ENCODE results near the gene ZNF267. TPM values are rescaled to one million over a fixed set of nuclear protein-coding genes. Genes with fewer than 3 reads are reported as not detected.

The ZNF267 gene
- total and polyA plus RNA-seq, 2 donors from 2014 or later, result 4.0 to 18.3 TPM

DNA sequence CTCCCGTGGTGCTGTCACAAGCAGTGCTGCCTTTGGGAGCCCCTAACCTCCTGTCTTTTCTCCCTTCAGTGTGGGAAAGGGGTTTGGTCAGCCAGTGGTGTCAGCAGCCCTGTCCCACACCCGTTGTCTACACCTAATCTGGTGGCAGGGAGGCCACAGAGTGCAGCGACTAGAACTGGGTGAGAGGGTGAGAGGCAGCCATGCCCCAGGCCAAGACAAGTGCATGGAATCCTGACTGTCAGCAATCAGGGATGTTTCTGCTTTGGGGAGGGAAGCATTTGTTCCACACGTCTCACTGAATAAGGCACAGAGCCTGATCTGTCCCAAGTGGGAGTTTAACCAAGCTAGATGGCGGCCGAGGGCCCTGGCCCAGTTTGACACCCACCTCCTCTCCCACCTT is 1.4 kb upstream of the ZNF267 start:
- FAIRE-seq (no peak), DNase-seq (no peak)
- Histone ChIP-seq H3K4me1 (ENCODE audit: control insufficient read depth in 2 of 3, insufficient read depth in 2 of 3, low read depth in 1 of 3, low read length in 3 of 3) (peaks cover 0 to 15% (median 14%) of the 10 kb centered on the region in 3 donors), H3K27me3 (ENCODE audit: control insufficient read depth, insufficient read depth, low read length) (no peaks in the 10 kb centered on the region), H3K36me3 (ENCODE audit: control insufficient read depth in 2 of 3, insufficient read depth in 3 of 3, low read length in 3 of 3) (no peaks in the 10 kb centered on the region), H3K4me3 (ENCODE audit: low read length in 3 of 3) (no peak overlapping the region), H3K27ac (ENCODE audit: low read depth in 2 of 2, low read length in 2 of 2) (no peak overlapping the region), H3K9me3 (ENCODE audit: control insufficient read depth in 2 of 3, insufficient read depth in 1 of 3, low read length in 3 of 3) (no peaks in the 10 kb centered on the region), H3K9ac (ENCODE audit: low read length in 3 of 3) (no peak overlapping the region)
- intact Hi-C loops (cut with DNase I), result no loop called here
- TF ChIP-seq, protein P1, sequence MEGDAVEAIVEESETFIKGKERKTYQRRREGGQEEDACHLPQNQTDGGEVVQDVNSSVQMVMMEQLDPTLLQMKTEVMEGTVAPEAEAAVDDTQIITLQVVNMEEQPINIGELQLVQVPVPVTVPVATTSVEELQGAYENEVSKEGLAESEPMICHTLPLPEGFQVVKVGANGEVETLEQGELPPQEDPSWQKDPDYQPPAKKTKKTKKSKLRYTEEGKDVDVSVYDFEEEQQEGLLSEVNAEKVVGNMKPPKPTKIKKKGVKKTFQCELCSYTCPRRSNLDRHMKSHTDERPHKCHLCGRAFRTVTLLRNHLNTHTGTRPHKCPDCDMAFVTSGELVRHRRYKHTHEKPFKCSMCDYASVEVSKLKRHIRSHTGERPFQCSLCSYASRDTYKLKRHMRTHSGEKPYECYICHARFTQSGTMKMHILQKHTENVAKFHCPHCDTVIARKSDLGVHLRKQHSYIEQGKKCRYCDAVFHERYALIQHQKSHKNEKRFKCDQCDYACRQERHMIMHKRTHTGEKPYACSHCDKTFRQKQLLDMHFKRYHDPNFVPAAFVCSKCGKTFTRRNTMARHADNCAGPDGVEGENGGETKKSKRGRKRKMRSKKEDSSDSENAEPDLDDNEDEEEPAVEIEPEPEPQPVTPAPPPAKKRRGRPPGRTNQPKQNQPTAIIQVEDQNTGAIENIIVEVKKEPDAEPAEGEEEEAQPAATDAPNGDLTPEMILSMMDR (IDR thresholded peaks at IDR 0.05; ENCODE audit: borderline replicate concordance, extremely low read depth, insufficient read depth), result no peak

DNA sequence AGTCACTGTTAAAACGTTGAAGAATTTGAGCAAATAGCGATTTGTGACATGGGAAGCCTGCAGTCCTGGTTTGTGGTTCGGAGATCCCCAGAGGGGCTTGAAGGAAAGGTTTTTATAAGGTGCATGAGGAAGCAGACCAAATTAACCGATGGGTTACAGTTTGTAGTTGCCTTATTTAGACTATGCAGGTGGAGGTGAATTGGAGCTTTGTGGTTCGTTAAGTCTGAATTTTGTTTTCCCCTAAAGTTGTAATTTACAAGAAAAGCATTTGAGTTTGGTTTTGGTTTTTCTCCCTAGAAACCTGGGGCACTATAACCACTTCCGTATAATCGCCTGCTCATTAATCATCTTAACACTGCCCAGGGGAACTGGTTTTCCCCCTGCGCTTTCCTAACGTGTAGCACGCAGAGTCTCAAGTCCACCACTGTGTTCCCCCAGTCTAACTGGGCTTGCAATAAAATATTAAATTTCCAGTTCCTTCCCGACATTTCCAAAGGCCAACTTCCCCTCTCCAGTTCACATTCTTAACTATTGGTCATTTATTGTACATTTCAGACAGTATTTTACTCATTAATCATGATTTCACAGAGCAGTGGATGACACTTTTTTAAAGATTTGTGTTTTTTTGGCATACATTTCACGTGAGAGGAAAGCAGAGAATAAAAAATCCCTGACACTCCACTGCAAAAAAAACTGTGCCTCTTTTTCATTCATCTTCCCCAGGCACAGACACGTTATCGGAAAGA is 932 bp downstream of the ZNF267 start:
- intact Hi-C loops (cut with DNase I), result no loop called here
- Histone ChIP-seq H3K9me3 (ENCODE audit: control insufficient read depth in 2 of 3, insufficient read depth in 1 of 3, low read length in 3 of 3) (no peaks in the 10 kb centered on the region), H3K4me1 (ENCODE audit: control insufficient read depth in 2 of 3, insufficient read depth in 2 of 3, low read depth in 1 of 3, low read length in 3 of 3) (peaks cover 0 to 25% (median 22%) of the 10 kb centered on the region in 3 donors), H3K4me3 (ENCODE audit: low read length in 3 of 3) (peak overlapping the region; percentile 88 to 96 (median 93)), H3K36me3 (ENCODE audit: control insufficient read depth in 2 of 3, insufficient read depth in 3 of 3, low read length in 3 of 3) (peaks cover 0 to 4% (median 0%) of the 10 kb centered on the region in 3 donors), H3K27me3 (ENCODE audit: control insufficient read depth, insufficient read depth, low read length) (no peaks in the 10 kb centered on the region), H3K9ac (ENCODE audit: low read length in 3 of 3) (peak overlapping the region; percentile 77 to 96 (median 94)), H3K27ac (ENCODE audit: low read depth in 2 of 2, low read length in 2 of 2) (peak overlapping the region; percentile 87 to 94)
- no peak for FAIRE-seq
- DNase-seq, result peak in 2 of 5 donors; percentile 48 to 60
- TF ChIP-seq, protein P1 (IDR thresholded peaks at IDR 0.05; ENCODE audit: borderline replicate concordance, extremely low read depth, insufficient read depth), result no peak

- peaks cover 0 to 25% (median 22%) of the 10 kb centered on the region in 3 donors for H3K4me1 ChIP-seq (ENCODE audit: control insufficient read depth in 2 of 3, insufficient read depth in 2 of 3, low read depth in 1 of 3, low read length in 3 of 3)
- peak overlapping the region; percentile 87 to 94 for H3K27ac ChIP-seq (ENCODE audit: low read depth in 2 of 2, low read length in 2 of 2)
- H3K4me3 ChIP-seq (ENCODE audit: low read length in 3 of 3), result peak overlapping the region in 2 of 3 donors; percentile 93 to 96
- no peaks in the 10 kb centered on the region for H3K9me3 ChIP-seq (ENCODE audit: control insufficient read depth in 2 of 3, insufficient read depth in 1 of 3, low read length in 3 of 3)
- no peaks in the 10 kb centered on the region for H3K27me3 ChIP-seq (ENCODE audit: control insufficient read depth, insufficient read depth, low read length)
- DNase-seq, result peak in 1 of 5 donors; percentile 6
- peaks cover 0 to 4% (median 0%) of the 10 kb centered on the region in 3 donors for H3K36me3 ChIP-seq (ENCODE audit: control insufficient read depth in 2 of 3, insufficient read depth in 3 of 3, low read length in 3 of 3)
- TF ChIP-seq, protein P1 (IDR thresholded peaks at IDR 0.05; ENCODE audit: borderline replicate concordance, extremely low read depth, insufficient read depth), result no peak
- no peak for FAIRE-seq
- H3K9ac ChIP-seq (ENCODE audit: low read length in 3 of 3), result peak overlapping the region in 1 of 3 donors; percentile 96
- intact Hi-C loops (cut with DNase I), result no loop called here
Observed at GRCh38 chr16:31875112-31875803, 1.7 kb downstream of the ZNF267 start.

Data from kidney (tissue), 14 donors.